Tibial nerve (tissue), 4 donors: Measurements from ENCODE around the gene HUNK. TPM values are rescaled to one million over a fixed set of nuclear protein-coding genes. Genes with fewer than 3 reads are reported as not detected.

Experiments
- DNase-seq, 2 donors: peaks; one replicate each; pipeline ENCODE4 v3.0.0-alpha.2; 2019; ENCODE audit warnings: low spot score in 2 of 2
- H3K27ac ChIP-seq, 4 donors: fragments of 200-600 bp; sonication (generic) in 3 of 4; one replicate each; pipeline ENCODE4 v1.5.1; 2017 to 2019; ENCODE audit warnings: mild to moderate bottlenecking in 1 of 4
- H3K27me3 ChIP-seq, 2 donors: fragments of 200-600 bp; sonication (generic) in 1 of 2; one replicate each; pipeline versions ENCODE4 v1.5.1 to v1.6.0; 2017 to 2019
- H3K36me3 ChIP-seq, 3 donors: fragments of 200-600 bp; sonication (generic); one replicate each; pipeline ENCODE4 v1.5.1; 2018 to 2019
- H3K4me1 ChIP-seq, 4 donors: fragments of 200-600 bp; sonication (generic) in 3 of 4; one replicate each; pipeline ENCODE4 v1.5.1; 2017 to 2019
- H3K4me3 ChIP-seq, 4 donors: fragments of 200-600 bp; sonication (generic) in 3 of 4; one replicate each; pipeline ENCODE4 v1.5.1; 2017 to 2019; ENCODE audit warnings: mild to moderate bottlenecking in 1 of 4, moderate library complexity in 1 of 4
- H3K9me3 ChIP-seq, 4 donors: fragments of 200-600 bp; sonication (generic) in 3 of 4; one replicate each; pipeline ENCODE4 v1.5.1; 2017 to 2019
- CTCF ChIP-seq, 5 experiments: fragments of 200-600 bp in 3 of 5; fragments of 450-650 bp in 2 of 5; sonication (generic) in 3 of 5; IDR thresholded peaks; one replicate each; pipeline ENCODE4 v1.5.1; 2016 to 2019; ENCODE audit warnings: antibody characterized with exemption in 5 of 5, mild to moderate bottlenecking in 3 of 5, moderate library complexity in 2 of 5
- EP300 ChIP-seq, 2 donors: sonication (generic); formaldehyde crosslinking; IDR thresholded peaks; one replicate each; pipeline ENCODE4 v1.6.1; 2017; ENCODE audit warnings: antibody characterized with exemption in 2 of 2, mild to moderate bottlenecking in 1 of 2
- POLR2A ChIP-seq, 2 donors: fragments of 450-650 bp; IDR thresholded peaks; one replicate each; pipeline ENCODE4 v1.6.1; 2017; ENCODE audit warnings: antibody characterized with exemption in 2 of 2, mild to moderate bottlenecking in 2 of 2, moderate library complexity in 2 of 2
- WGBS, 2 donors: methylation state at CpG; one replicate each; pipeline ENCODE4 v1.1.5; 2018; 5-methylcytosine and 5-hydroxymethylcytosine counted together
- total RNA-seq, 4 donors: library from RNA; depleted of rRNA; stranded (reverse); fragments of >200 nt; gene quantifications; one replicate each; pipeline ENCODE4 v1.1.0, GENCODE V29; 2016

HUNK gene
- total RNA-seq, 4 donors from 2014 or later: 0.20 to 0.30 (median 0.21) TPM; not detected in 1

GRCh38 chr21:31885146-31885545 lies 12.3 kb downstream of the HUNK start:
- 95% methylated on average over 11 of the region's 11 CpGs for WGBS, 2 donors
- H3K27ac ChIP-seq: no peak overlapping the region
- no peaks in the 10 kb centered on the region for H3K9me3 ChIP-seq
- no peaks in the 10 kb centered on the region for H3K36me3 ChIP-seq
- H3K4me3 ChIP-seq: no peak overlapping the region
- DNase-seq: no peak
- TF ChIP-seq CTCF (IDR thresholded peaks at IDR 0.05) (no peak), EP300 (IDR thresholded peaks at IDR 0.05) (no peak), POLR2A (IDR thresholded peaks at IDR 0.05) (no peak)
- H3K27me3 ChIP-seq: no peaks in the 10 kb centered on the region
- H3K4me1 ChIP-seq: peaks cover 0 to 4% (median 0%) of the 10 kb centered on the region in 4 donors

- Histone ChIP-seq H3K9me3 (no peaks in the 10 kb centered on the region), H3K4me1 (peaks cover 0 to 4% (median 0%) of the 10 kb centered on the region in 4 donors), H3K36me3 (no peaks in the 10 kb centered on the region), H3K27ac (no peak overlapping the region), H3K27me3 (no peaks in the 10 kb centered on the region), H3K4me3 (no peak overlapping the region)
- no peak for TF ChIP-seq EP300 (IDR thresholded peaks at IDR 0.05)
- no peak for TF ChIP-seq CTCF (IDR thresholded peaks at IDR 0.05)
- TF ChIP-seq POLR2A (IDR thresholded peaks at IDR 0.05): no peak
- 75 to 87% methylated on average over 5 of the region's 5 CpGs for WGBS, 2 donors
- DNase-seq: no peak
These were observed 14.1 kb downstream of the HUNK start for GRCh38 chr21:31886915-31887314.

- WGBS, 2 donors: 81 to 87% methylated on average over 13 of the region's 13 CpGs
- Histone ChIP-seq H3K9me3 (no peaks in the 10 kb centered on the region), H3K36me3 (no peaks in the 10 kb centered on the region), H3K27ac (no peak overlapping the region), H3K4me1 (peaks cover 0 to 4% (median 0%) of the 10 kb centered on the region in 4 donors), H3K4me3 (no peak overlapping the region), H3K27me3 (no peaks in the 10 kb centered on the region)
- peak in 1 of 2 donors; percentile 21 for DNase-seq
- TF ChIP-seq POLR2A (IDR thresholded peaks at IDR 0.05) (no peak), EP300 (IDR thresholded peaks at IDR 0.05) (no peak), CTCF (IDR thresholded peaks at IDR 0.05) (no peak)
These were observed 14.6 kb downstream of the HUNK start for GRCh38 chr21:31887391-31887841.

- Histone ChIP-seq H3K9me3 (no peaks in the 10 kb centered on the region), H3K36me3 (no peaks in the 10 kb centered on the region), H3K27ac (no peak overlapping the region), H3K27me3 (no peaks in the 10 kb centered on the region), H3K4me1 (peaks cover 0 to 4% (median 0%) of the 10 kb centered on the region in 4 donors), H3K4me3 (no peak overlapping the region)
- TF ChIP-seq EP300 (IDR thresholded peaks at IDR 0.05): no peak
- TF ChIP-seq POLR2A (IDR thresholded peaks at IDR 0.05): no peak
- no peak for TF ChIP-seq CTCF (IDR thresholded peaks at IDR 0.05)
- 26 to 27% methylated on average over 8 of the region's 8 CpGs for WGBS, 2 donors
- no peak for DNase-seq
These were observed 16.1 kb downstream of the HUNK start for GRCh38 chr21:31888936-31889371.

- no peak for DNase-seq
- Histone ChIP-seq H3K9me3 (no peaks in the 10 kb centered on the region), H3K27ac (no peak overlapping the region), H3K27me3 (no peaks in the 10 kb centered on the region), H3K4me1 (peaks cover 0 to 4% (median 0%) of the 10 kb centered on the region in 4 donors), H3K4me3 (no peak overlapping the region), H3K36me3 (no peaks in the 10 kb centered on the region)
- TF ChIP-seq CTCF (IDR thresholded peaks at IDR 0.05) (no peak), POLR2A (IDR thresholded peaks at IDR 0.05) (no peak), EP300 (IDR thresholded peaks at IDR 0.05) (no peak)
- 71 to 76% methylated on average over 2 of the region's 2 CpGs for WGBS, 2 donors
These were observed 16.6 kb downstream of the HUNK start for GRCh38 chr21:31889460-31889859.
